ENCODE measurements around the gene VWA5A. TPM values are rescaled to one million over a fixed set of nuclear protein-coding genes. Genes with fewer than 3 reads are reported as not detected.
"Not testable (repeated sequence)": the region's sequence is repeated elsewhere in the genome, so short reads cannot be mapped to it uniquely, and the experiment has no call there.

The VWA5A gene
- total RNA-seq, 1 donor from 2014 or later = 5.3 TPM

GRCh38 chr11:124160986-124161385 lies 45.7 kb downstream of the VWA5A start:
- FAIRE-seq (no peak), DNase-seq (ENCODE audit: low read depth) (no peak)
- no peak for TF ChIP-seq CTCF (IDR thresholded peaks at IDR 0.05; ENCODE audit: insufficient read depth, low read length, severe bottlenecking)
- Histone ChIP-seq H3K36me3 (ENCODE audit: control insufficient read depth, insufficient read depth, low read length) (no peaks in the 10 kb centered on the region), H3K4me3 (ENCODE audit: low read depth, low read length) (no peak overlapping the region), H3K27me3 (ENCODE audit: control insufficient read depth, insufficient read depth, low read length) (no peaks in the 10 kb centered on the region)

GRCh38 chr11:124167826-124168231 lies 52.6 kb downstream of the VWA5A start:
- no peak for TF ChIP-seq CTCF (IDR thresholded peaks at IDR 0.05; ENCODE audit: insufficient read depth, low read length, severe bottlenecking)
- no peaks in the 10 kb centered on the region for H3K27me3 ChIP-seq (ENCODE audit: control insufficient read depth, insufficient read depth, low read length)
- no peaks in the 10 kb centered on the region for H3K36me3 ChIP-seq (ENCODE audit: control insufficient read depth, insufficient read depth, low read length)
- DNase-seq (ENCODE audit: low read depth) (no peak), FAIRE-seq (peak; percentile 47)
- no peak overlapping the region for H3K4me3 ChIP-seq (ENCODE audit: low read depth, low read length)

GRCh38 chr11:124168796-124169195 lies 53.5 kb downstream of the VWA5A start:
- TF ChIP-seq CTCF (IDR thresholded peaks at IDR 0.05; ENCODE audit: insufficient read depth, low read length, severe bottlenecking) = no peak
- peak; percentile 8 for DNase-seq (ENCODE audit: low read depth)

DNA sequence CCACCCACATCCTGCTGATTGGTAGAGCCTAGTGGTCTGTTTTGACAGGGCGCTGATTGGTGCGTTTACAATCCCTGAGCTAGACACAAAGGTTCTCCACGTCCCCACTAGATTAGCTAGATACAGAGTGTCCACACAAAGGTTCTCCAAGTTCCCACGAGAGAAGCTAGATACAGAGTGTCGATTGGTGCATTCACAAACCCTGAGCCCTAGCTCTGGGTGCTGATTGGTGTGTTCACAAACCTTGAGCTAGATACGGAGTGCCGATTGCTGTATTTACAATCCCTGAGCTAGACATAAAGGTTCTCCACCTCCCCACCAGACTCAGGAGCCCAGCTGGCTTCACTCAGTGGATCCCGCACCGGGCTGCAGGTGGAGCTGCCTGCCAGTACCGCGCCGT lies 55.1 kb downstream of the VWA5A start:
- H3K27me3 ChIP-seq (ENCODE audit: control insufficient read depth, insufficient read depth, low read length); FAIRE-seq: not testable (repeated sequence)

More at GRCh38 chr11:124168796-124169195, 53.5 kb downstream of the VWA5A start:
- Histone ChIP-seq H3K4me3 (ENCODE audit: low read depth, low read length) (no peak overlapping the region), H3K27me3 (ENCODE audit: control insufficient read depth, insufficient read depth, low read length) (no peaks in the 10 kb centered on the region), H3K36me3 (ENCODE audit: control insufficient read depth, insufficient read depth, low read length) (no peaks in the 10 kb centered on the region)
- FAIRE-seq = no peak

GRCh38 chr11:124170801-124171586 lies 55.7 kb downstream of the VWA5A start:
- FAIRE-seq (no peak), DNase-seq (ENCODE audit: low read depth) (no peak)
- Histone ChIP-seq H3K4me3 (ENCODE audit: low read depth, low read length) (no peak overlapping the region), H3K36me3 (ENCODE audit: control insufficient read depth, insufficient read depth, low read length) (no peaks in the 10 kb centered on the region), H3K27me3 (ENCODE audit: control insufficient read depth, insufficient read depth, low read length) (no peaks in the 10 kb centered on the region)
- TF ChIP-seq CTCF (IDR thresholded peaks at IDR 0.05; ENCODE audit: insufficient read depth, low read length, severe bottlenecking) = no peak

More for the DNA sequence above, 55.1 kb downstream of the VWA5A start:
- H3K36me3 ChIP-seq (ENCODE audit: control insufficient read depth, insufficient read depth, low read length); DNase-seq (ENCODE audit: low read depth); H3K4me3 ChIP-seq (ENCODE audit: low read depth, low read length): not testable (repeated sequence)

DNA sequence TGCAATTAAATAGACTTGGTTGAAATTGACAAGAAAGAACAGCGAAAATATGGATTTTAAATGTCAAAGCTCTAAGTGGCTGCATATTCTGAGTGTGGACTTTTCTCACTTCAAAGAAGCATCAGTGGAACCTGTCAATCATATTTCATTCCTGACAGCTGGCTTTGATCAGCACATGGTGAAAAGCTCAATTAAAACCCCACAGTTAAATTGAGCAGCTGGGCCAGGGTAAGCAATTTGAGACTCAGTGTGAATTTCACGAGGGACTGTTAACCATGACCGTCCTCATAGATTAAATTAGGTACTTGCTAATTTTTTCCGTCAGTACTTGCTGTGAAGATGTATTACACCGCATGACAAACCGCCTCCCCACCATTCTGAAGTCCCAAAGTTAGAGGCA lies 56.9 kb downstream of the VWA5A start:
- no peak for DNase-seq (ENCODE audit: low read depth)
- no peaks in the 10 kb centered on the region for H3K27me3 ChIP-seq (ENCODE audit: control insufficient read depth, insufficient read depth, low read length)
- FAIRE-seq = no peak
- H3K36me3 ChIP-seq (ENCODE audit: control insufficient read depth, insufficient read depth, low read length) = no peaks in the 10 kb centered on the region
- H3K4me3 ChIP-seq (ENCODE audit: low read depth, low read length) = no peak overlapping the region
- TF ChIP-seq CTCF (IDR thresholded peaks at IDR 0.05; ENCODE audit: insufficient read depth, low read length, severe bottlenecking) = no peak

Measured in bronchial epithelial cell (primary cell).